Kidney capillary endothelial cell (primary cell): ENCODE data around the gene CSNK1E.

Experiments
- DNase-seq: peaks from one replicate; pipeline ENCODE4 v3.0.0-alpha.2; 2018; ENCODE audit warnings: low spot score

CSNK1E gene

GRCh38 chr22:38305471-38306448 is 11.5 kb downstream of the CSNK1E start:
- no peak for DNase-seq

- DNase-seq = peak; percentile 60
Observed at GRCh38 chr22:38304526-38304925, 12.7 kb downstream of the CSNK1E start.

DNA sequence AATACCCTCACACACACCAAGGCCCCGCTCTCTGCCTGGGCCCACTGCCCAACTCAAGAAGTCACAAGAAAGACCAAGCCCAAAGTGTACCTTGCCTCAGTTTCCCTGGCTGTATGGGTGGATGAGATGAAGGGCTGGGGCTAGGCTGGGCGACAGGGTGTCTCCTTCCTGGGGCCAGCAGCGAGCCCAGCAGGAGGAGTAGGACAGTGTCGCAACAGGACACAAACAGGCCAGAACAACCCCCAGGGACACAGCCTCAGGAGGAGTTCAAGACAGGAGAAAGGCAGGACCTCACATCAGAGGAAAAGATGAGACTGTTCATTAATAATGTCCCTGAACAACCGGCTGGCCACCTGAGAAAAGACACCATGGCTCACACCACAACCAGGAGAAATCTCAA is 13.3 kb downstream of the CSNK1E start:
- DNase-seq = no peak

- DNase-seq = no peak
Observed at GRCh38 chr22:38302906-38303305, 14.3 kb downstream of the CSNK1E start.

DNA sequence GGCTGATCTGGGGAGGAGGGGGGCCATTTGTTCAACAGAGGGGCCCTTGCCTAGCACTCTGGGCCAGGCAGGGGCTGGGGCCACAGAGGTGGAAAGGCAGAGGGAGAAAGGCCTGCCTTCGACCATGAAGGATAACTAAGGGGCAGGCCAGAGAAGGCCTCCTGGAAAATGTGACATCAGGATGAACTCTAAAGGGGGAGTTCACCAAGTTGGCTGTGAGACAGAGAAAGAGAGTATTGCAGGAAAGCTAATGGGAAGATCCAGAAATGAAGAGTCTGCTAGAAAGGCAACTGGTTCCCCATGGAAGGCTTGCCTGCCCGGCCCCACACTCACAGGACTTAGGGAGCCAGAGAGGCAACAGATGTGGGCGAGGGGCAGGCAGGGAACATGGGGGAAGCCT is 16.3 kb downstream of the CSNK1E start:
- no peak for DNase-seq

- no peak for DNase-seq
Observed at GRCh38 chr22:38300197-38300945, 16.9 kb downstream of the CSNK1E start.

- no peak for DNase-seq
Observed at GRCh38 chr22:38299770-38300102, 17.5 kb downstream of the CSNK1E start.

- no peak for DNase-seq
Observed at GRCh38 chr22:38298312-38299005, 18.8 kb downstream of the CSNK1E start.

DNA sequence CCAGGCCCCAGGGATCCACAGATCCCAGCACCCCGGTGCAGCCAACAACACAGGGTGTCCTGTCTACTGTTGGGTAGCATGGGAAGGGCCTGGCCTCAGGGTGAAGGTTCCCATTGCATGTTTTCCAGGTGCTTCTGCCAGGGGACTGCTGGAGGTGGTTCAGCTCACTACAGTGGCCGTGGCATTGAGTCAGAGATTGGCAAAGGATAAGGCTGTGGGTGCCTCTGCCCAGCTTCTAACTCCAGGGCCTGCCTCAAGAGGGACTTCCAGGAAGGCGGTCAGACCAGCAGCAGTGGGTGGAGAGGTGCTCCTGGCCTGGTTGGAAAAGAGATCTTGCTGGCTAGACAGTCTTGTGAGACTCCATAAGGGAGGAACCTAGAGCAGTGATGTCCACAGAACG is 20.9 kb downstream of the CSNK1E start:
- no peak for DNase-seq

GRCh38 chr22:38295863-38296262 is 21.4 kb downstream of the CSNK1E start:
- no peak for DNase-seq

GRCh38 chr22:38295339-38295738 is 21.9 kb downstream of the CSNK1E start:
- DNase-seq = no peak

- DNase-seq = no peak
Observed at GRCh38 chr22:38294193-38294592, 23.0 kb downstream of the CSNK1E start.

DNA sequence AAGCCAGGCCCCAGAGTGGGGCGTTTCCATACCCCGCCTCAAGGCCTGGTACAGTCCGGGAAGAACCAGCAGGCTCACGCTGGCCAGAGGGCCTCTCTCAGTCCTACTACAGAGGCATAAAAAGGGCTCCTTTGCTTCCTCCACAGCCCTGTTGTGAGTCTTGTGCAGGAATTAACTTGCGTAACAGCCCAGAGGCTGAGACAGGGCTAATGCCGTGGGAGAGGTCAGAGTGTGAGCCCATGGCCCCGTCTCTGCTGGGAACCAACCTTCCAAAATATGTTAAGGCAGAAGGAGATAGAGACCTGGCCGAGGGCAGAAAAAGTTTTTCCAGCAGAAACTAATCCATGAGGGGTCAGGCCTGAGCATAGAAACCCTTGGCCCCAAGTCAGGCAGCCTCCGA is 24.5 kb downstream of the CSNK1E start:
- DNase-seq = no peak

DNA sequence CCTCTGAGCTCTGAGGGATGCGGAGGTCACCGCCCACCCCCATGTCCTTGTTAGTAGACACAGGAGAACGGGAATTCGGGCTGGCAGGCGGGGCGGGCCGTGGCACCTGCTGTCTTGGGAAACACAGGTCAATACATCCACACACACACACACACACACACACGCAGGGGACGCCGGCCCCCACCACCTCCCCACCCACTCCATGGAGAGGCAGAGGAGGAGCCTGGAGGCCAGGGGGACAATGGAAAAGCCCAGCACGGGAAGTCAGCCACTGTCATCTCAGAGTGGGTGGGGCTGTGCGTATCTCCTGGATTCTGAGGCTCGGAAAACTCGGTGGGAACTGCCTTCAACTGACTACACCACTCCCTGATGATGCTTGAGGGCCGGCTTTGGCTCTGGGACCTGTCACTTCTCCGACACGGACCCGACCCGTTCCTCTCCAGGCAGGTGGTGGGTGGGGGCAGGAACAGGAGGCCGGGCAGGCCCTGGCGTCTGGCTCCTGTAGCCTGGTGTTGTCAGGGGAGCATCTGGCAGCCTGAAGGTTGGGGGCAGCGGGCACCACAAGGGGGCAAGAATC is 25.9 kb downstream of the CSNK1E start:
- no peak for DNase-seq

DNA sequence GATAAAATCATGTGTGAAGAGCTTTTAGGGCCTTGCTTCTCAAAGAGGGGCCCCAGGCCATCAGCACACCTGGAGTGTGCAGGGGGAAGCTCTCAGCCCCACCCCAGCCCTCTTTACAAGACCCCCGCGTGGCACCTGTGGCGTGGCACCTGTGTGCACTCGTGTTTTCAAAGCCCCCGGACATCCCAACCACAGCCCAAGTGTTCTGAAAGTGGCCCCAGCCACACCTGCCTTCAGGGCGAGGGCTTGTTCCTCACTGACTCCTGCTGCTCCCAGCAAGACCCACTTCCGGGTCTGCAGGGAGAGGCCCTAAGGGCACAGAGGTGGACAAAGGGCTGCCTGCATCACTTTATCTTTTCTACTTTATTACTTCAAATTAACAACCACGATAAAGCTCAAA is 26.9 kb downstream of the CSNK1E start:
- DNase-seq = no peak

DNA sequence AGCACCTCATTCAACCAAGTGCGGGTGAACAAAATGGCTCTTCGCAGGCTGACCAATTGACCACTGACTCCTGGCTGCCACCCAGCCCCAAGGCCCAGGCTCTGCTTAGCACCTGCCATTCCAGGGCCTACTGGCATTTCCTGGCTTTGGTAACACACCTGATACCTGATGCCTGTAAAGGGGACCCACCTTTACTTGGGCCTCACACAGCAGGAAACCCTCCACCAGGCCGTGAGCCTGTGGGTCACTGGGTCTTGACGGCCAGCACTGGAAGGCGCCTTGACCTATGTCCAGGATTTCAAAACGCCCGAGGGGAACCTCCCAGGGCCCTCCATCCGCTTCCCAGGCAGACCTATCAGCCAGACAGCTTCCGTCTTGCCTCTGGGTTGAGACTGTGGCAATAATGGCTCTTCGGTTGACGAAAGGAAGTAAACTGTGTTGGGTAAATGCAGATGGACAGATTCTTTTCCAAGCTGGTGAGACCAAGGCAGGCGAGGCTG is 27.6 kb downstream of the CSNK1E start:
- DNase-seq = no peak

DNA sequence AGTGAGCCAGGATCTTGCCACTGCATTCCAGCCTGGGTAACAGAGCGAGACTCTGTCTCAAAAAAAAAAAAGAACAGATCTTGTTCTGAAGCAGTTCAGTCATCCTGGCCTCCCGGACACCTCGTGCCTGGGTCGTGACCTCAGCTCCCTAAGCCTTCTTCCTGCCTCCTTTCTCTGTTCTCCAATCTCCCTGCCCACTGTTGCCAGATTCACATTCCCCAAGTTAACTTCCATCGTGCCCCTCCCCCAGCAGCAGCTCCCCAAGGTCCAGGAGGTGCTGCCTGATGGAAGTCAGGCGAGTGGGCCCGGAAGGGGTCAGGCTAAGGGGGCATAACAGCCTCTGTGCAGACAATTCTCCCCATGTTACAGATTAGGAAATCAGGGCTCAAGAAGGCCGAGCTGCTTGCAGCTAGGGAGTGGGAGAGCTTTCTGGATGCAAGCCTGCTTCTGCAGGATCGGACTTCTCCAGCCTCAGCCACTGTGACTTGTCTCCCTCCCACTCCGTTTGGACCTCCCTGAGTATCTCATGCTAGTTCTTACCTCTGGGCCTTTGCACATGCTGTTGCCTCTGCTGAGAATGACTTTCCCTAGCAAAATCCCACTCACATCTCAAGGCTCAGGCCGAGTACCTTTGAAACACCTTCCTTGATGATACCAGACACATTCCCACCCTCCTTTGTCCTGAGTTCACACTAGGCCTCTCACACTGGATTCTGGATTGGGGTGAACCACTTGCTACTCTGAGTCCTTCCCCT is 30.1 kb downstream of the CSNK1E start:
- no peak for DNase-seq

GRCh38 chr22:38285018-38285417 is 32.2 kb downstream of the CSNK1E start:
- DNase-seq = no peak

DNA sequence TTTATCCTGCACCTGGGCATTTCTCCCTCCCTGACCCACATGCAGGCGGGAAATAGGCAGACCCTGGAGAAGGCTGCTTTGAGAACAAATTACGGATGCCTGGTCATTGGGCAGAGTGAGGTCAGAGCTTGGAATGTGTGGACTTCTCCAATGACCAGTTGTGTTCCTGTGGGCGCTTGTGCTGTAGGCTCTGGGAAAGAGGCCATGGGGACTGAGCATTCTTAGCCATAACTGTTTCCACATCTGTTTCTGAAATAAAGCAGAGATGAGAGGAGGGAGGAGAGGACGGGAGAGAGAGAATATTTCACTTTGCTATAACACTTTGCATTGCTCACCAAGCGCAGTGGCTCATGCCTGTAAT is 33.2 kb downstream of the CSNK1E start:
- no peak for DNase-seq

GRCh38 chr22:38282397-38282796 is 34.8 kb downstream of the CSNK1E start:
- no peak for DNase-seq

- no peak for DNase-seq
Observed at GRCh38 chr22:38276166-38276565, 41.1 kb downstream of the CSNK1E start.
